C4-2B (cell line): ENCODE data around the gene SCAF8.

Source experiments
- H3K27ac ChIP-seq: fragments of 450-650 bp; 2 replicates; pipeline ENCODE4 v1.5.1; 2017
- CTCF ChIP-seq: fragments of 450-650 bp; conservative IDR thresholded peaks from 2 replicates; pipeline ENCODE4 v1.5.1; 2017; ENCODE audit warnings: mild to moderate bottlenecking
- ZFX ChIP-seq: fragments of 450-650 bp; IDR thresholded peaks from 2 replicates; pipeline ENCODE4 v1.6.1; 2017

The SCAF8 gene

GRCh38 chr6:154736618-154737259, 3.5 kb downstream of the SCAF8 start:
- TF ChIP-seq CTCF = no peak
- no peak for TF ChIP-seq ZFX
- H3K27ac ChIP-seq = no peak overlapping the region

- no peak for TF ChIP-seq ZFX
- no peak overlapping the region for H3K27ac ChIP-seq
Measured at GRCh38 chr6:154737424-154737823, 4.2 kb downstream of the SCAF8 start.

GRCh38 chr6:154738551-154738961, 5.3 kb downstream of the SCAF8 start:
- no peak overlapping the region for H3K27ac ChIP-seq
- TF ChIP-seq ZFX (no peak), CTCF (no peak)

GRCh38 chr6:154740658-154741057, 7.4 kb downstream of the SCAF8 start:
- H3K27ac ChIP-seq = no peak overlapping the region

GRCh38 chr6:154742891-154743290, 9.7 kb downstream of the SCAF8 start:
- H3K27ac ChIP-seq = no peak overlapping the region
- TF ChIP-seq ZFX = no peak

More at GRCh38 chr6:154740658-154741057, 7.4 kb downstream of the SCAF8 start:
- no peak for TF ChIP-seq ZFX
- TF ChIP-seq CTCF = no peak

GRCh38 chr6:154744029-154744745, 11.0 kb downstream of the SCAF8 start:
- peak overlapping the region; percentile 54 for H3K27ac ChIP-seq

GRCh38 chr6:154745243-154745642, 12.0 kb downstream of the SCAF8 start:
- no peak overlapping the region for H3K27ac ChIP-seq
- TF ChIP-seq ZFX (no peak), CTCF (no peak)

GRCh38 chr6:154749341-154749740, 16.1 kb downstream of the SCAF8 start:
- no peak for TF ChIP-seq ZFX
- no peak for TF ChIP-seq CTCF
- H3K27ac ChIP-seq = no peak overlapping the region
